Transverse colon (tissue), 3 donors: ENCODE results near the gene PDE4D.

ENCODE experiments used
- EP300 ChIP-seq: sonication (generic); formaldehyde crosslinking; IDR thresholded peaks from one replicate; pipeline ENCODE4 v1.6.1; 2017; ENCODE audit warnings: antibody characterized with exemption, low read depth
- TF ChIP-seq, protein P1 (sequence below), 5 experiments: fragments of 200-600 bp in 3 of 5; fragments of 450-650 bp in 2 of 5; sonication (generic) in 3 of 5; IDR thresholded peaks; 1 replicate in 2 of 5; 2 replicates in 3 of 5; pipeline ENCODE4 v1.5.1; 2016 to 2017; ENCODE audit warnings: antibody characterized with exemption in 5 of 5, inconsistent platforms in 3 of 5, mild to moderate bottlenecking in 2 of 5, moderate library complexity in 1 of 5

DNA sequence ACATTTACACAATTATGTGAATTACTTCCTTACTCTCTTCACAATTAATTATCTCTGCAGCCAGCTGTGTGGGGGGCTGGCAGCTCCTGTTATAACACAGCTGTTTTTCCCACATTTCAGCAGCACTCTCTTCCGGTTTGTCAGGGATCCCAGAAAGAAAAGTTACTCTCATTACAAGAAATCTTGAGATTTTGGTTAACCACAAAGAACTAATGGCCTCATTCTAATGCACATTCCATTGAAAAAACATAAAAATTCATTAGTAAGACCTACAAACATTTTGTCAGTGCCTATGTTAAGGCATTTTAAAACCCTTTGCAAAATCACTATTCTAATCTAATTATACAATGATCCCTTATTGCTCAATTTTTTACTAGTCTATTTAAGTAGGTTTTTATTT lies 64.1 kb downstream of the PDE4D start:
- TF ChIP-seq EP300, result no peak
- TF ChIP-seq, protein P1, sequence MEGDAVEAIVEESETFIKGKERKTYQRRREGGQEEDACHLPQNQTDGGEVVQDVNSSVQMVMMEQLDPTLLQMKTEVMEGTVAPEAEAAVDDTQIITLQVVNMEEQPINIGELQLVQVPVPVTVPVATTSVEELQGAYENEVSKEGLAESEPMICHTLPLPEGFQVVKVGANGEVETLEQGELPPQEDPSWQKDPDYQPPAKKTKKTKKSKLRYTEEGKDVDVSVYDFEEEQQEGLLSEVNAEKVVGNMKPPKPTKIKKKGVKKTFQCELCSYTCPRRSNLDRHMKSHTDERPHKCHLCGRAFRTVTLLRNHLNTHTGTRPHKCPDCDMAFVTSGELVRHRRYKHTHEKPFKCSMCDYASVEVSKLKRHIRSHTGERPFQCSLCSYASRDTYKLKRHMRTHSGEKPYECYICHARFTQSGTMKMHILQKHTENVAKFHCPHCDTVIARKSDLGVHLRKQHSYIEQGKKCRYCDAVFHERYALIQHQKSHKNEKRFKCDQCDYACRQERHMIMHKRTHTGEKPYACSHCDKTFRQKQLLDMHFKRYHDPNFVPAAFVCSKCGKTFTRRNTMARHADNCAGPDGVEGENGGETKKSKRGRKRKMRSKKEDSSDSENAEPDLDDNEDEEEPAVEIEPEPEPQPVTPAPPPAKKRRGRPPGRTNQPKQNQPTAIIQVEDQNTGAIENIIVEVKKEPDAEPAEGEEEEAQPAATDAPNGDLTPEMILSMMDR (IDR thresholded peaks at IDR 0.05), result no peak
